HepG2 (cell line): Measurements from ENCODE around the gene CHMP1B. TPM values are rescaled to one million over a fixed set of nuclear protein-coding genes. Genes with fewer than 3 reads are reported as not detected.
A peak's percentile ranks its signal among the peaks of the same experiment; 100 is the strongest.

ENCODE experiments used
- CBX1 ChIP-seq: IDR thresholded peaks from one replicate; pipeline ENCODE4 v1.6.1; 2016; ENCODE audit warnings: antibody characterized with exemption, low read depth
- HNRNPUL1 ChIP-seq: fragments of 200-400 bp; formaldehyde crosslinking; IDR thresholded peaks from 2 replicates; pipeline ENCODE4 v1.6.1; 2017; ENCODE audit warnings: low read depth, mild to moderate bottlenecking, low read length, moderate library complexity
- KDM5A ChIP-seq: fragments of 200-600 bp; sonication (generic); IDR thresholded peaks from 2 replicates; pipeline ENCODE4 v1.7.0; 2018; ENCODE audit warnings: antibody characterized with exemption, mild to moderate bottlenecking, low read length, borderline replicate concordance
- NRL ChIP-seq: sonication (generic); formaldehyde crosslinking; IDR thresholded peaks from 2 replicates; pipeline ENCODE4 v1.5.0; 2020; ENCODE audit warnings: missing genetic modification reagents, mild to moderate bottlenecking, moderate library complexity, borderline replicate concordance
- SP1 ChIP-seq, 2 experiments: fragments of 450-650 bp in 1 of 2; sonication (generic) in 1 of 2; formaldehyde crosslinking in 1 of 2; IDR thresholded peaks; 2 replicates each; pipeline versions ENCODE4 v1.4.0 to v1.6.1; 2016 to 2020; ENCODE audit warnings: missing genetic modification reagents in 1 of 2
- STAT5B ChIP-seq: sonication (generic); formaldehyde crosslinking; IDR thresholded peaks from 2 replicates; pipeline ENCODE4 v1.4.0; 2020; ENCODE audit warnings: missing genetic modification reagents
- WIZ ChIP-seq: sonication (generic); formaldehyde crosslinking; IDR thresholded peaks from 2 replicates; pipeline ENCODE4 v1.5.1; 2020; ENCODE audit warnings: mild to moderate bottlenecking, missing genetic modification reagents
- ZFP37 ChIP-seq: sonication (generic); formaldehyde crosslinking; IDR thresholded peaks from 2 replicates; pipeline ENCODE4 v1.4.0; 2020; ENCODE audit warnings: missing genetic modification reagents, borderline replicate concordance
- ZNF558 ChIP-seq: sonication (generic); formaldehyde crosslinking; IDR thresholded peaks from 2 replicates; pipeline ENCODE4 v1.9.0; 2022; ENCODE audit warnings: mild to moderate bottlenecking, missing genetic modification reagents, borderline replicate concordance
- ZNF660 ChIP-seq: sonication (generic); formaldehyde crosslinking; IDR thresholded peaks from 2 replicates; pipeline ENCODE4 v1.5.1; 2020; ENCODE audit warnings: mild to moderate bottlenecking, low read depth, missing genetic modification reagents, borderline replicate concordance
- ZNF670 ChIP-seq: sonication (generic); formaldehyde crosslinking; IDR thresholded peaks from 2 replicates; pipeline ENCODE4 v1.8.0; 2022; ENCODE audit warnings: mild to moderate bottlenecking, missing genetic modification reagents, borderline replicate concordance
- polyA plus RNA-seq, 8 experiments: library from polyadenylated mRNA; depleted of rRNA in 3 of 8; stranded (reverse) in 7 of 8; unstranded in 1 of 8; fragments of >200 nt; fragmentation: Illumina TruSeq in 4 of 8; extraction: Trizol in 4 of 8; gene quantifications; 2 replicates each; pipeline versions ENCODE4 v1.2.1 to v1.2.3, GENCODE V29; 2011 to 2016; ENCODE audit warnings: low read depth in 4 of 8, missing spikeins in 1 of 8, mixed read lengths in 1 of 8; ENCODE audit not compliant: insufficient read depth in 1 of 8
- total RNA-seq, 5 experiments: library from RNA; depleted of rRNA; stranded (reverse); fragments of >200 nt; fragmentation: Illumina TruSeq; extraction: Trizol; gene quantifications; 2 replicates each; pipeline ENCODE4 v1.2.3, GENCODE V29; 2016; ENCODE audit warnings: low read depth in 1 of 5
- TF ChIP-seq, protein P1 (sequence below), 2 experiments: sonication (generic) in 1 of 2; formaldehyde crosslinking in 1 of 2; IDR thresholded peaks; 2 replicates each; pipeline versions ENCODE4 v1.6.1 to v1.9.0; 2014 to 2022; ENCODE audit warnings: antibody characterized with exemption in 1 of 2, borderline replicate concordance in 1 of 2, inconsistent platforms in 1 of 2, low read depth in 1 of 2, missing genetic modification reagents in 1 of 2
- TF ChIP-seq, protein P2 (sequence below): sonication (generic); formaldehyde crosslinking; IDR thresholded peaks from 2 replicates; pipeline ENCODE4 v1.8.0; 2023; ENCODE audit warnings: mild to moderate bottlenecking, missing genetic modification reagents
- TF ChIP-seq, protein P3 (sequence below): sonication (generic); formaldehyde crosslinking; IDR thresholded peaks from 2 replicates; pipeline ENCODE4 v1.4.0; 2020; ENCODE audit warnings: missing genetic modification reagents

The CHMP1B gene
- total and polyA plus RNA-seq, 2 of the 13 experiments (the other 11 are each of a cell fraction or from before 2014, with no cell fraction given): 18.8 to 20.2 TPM

DNA sequence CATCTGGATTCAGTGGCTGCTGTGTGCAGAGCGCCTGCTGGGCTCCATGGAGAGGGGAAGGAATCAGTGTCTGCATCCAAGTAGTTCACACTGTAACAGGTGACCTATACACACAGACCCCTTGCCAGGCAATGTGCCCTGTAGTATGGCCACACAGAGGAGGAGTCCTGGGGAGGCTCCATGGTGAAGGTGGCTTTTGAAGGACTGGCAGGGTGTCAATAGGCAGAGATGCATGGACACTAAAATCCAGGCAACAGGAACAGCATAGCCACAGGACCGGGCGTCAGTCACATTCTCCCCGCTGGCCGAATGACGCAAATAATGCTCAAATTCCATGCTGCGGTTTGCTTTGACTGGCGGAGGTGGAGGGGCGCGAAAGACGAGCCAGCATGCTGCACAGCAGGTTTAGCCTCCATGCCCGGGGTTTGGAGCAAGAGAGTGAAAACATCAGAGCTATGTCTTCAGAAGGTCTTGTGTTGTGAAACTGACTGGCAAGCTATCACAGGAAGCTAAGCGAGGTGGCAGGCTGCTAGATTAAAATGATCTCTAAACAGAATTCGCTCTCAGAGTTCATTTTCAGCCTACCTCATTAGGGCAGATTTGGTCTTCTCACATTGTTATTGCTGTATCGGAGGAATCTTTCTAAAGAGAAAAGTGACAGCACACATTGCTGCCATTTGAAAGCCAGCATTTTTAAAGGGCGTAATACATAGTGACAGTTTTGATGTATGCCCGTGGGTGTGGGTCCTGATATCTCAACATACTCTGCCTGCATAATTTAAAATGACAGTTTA lies 1.2 kb upstream of the CHMP1B start (continued):
- TF ChIP-seq, protein P1, sequence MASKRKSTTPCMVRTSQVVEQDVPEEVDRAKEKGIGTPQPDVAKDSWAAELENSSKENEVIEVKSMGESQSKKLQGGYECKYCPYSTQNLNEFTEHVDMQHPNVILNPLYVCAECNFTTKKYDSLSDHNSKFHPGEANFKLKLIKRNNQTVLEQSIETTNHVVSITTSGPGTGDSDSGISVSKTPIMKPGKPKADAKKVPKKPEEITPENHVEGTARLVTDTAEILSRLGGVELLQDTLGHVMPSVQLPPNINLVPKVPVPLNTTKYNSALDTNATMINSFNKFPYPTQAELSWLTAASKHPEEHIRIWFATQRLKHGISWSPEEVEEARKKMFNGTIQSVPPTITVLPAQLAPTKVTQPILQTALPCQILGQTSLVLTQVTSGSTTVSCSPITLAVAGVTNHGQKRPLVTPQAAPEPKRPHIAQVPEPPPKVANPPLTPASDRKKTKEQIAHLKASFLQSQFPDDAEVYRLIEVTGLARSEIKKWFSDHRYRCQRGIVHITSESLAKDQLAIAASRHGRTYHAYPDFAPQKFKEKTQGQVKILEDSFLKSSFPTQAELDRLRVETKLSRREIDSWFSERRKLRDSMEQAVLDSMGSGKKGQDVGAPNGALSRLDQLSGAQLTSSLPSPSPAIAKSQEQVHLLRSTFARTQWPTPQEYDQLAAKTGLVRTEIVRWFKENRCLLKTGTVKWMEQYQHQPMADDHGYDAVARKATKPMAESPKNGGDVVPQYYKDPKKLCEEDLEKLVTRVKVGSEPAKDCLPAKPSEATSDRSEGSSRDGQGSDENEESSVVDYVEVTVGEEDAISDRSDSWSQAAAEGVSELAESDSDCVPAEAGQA (IDR thresholded peaks at IDR 0.05; ENCODE audit: low read depth): no peak; the same call in 1 of the 2 replicates
- TF ChIP-seq, protein P1 (CRISPR knock-in tag; IDR thresholded peaks at IDR 0.05; ENCODE audit: borderline replicate concordance): no peak
- TF ChIP-seq ZNF660 (CRISPR knock-in tag) (no peak), ZNF670 (CRISPR knock-in tag) (no peak), SP1 (IDR thresholded peaks at IDR 0.05) (no peak), SP1 (CRISPR knock-in tag; IDR thresholded peaks at IDR 0.05) (0 out of 2 replicates have a peak, but pooled peaks have one; percentile 37), KDM5A (no peak), ZFP37 (no peak), STAT5B (CRISPR knock-in tag) (no peak), WIZ (no peak), NRL (CRISPR knock-in tag) (no peak), ZNF558 (CRISPR knock-in tag) (no peak), CBX1 (no peak), HNRNPUL1 (no peak)
- TF ChIP-seq, protein P2, sequence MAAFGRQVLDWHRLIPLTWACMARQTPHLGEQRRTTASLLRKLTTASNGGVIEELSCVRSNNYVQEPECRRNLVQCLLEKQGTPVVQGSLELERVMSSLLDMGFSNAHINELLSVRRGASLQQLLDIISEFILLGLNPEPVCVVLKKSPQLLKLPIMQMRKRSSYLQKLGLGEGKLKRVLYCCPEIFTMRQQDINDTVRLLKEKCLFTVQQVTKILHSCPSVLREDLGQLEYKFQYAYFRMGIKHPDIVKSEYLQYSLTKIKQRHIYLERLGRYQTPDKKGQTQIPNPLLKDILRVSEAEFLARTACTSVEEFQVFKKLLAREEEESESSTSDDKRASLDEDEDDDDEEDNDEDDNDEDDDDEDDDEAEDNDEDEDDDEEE: no peak
- TF ChIP-seq, protein P3, sequence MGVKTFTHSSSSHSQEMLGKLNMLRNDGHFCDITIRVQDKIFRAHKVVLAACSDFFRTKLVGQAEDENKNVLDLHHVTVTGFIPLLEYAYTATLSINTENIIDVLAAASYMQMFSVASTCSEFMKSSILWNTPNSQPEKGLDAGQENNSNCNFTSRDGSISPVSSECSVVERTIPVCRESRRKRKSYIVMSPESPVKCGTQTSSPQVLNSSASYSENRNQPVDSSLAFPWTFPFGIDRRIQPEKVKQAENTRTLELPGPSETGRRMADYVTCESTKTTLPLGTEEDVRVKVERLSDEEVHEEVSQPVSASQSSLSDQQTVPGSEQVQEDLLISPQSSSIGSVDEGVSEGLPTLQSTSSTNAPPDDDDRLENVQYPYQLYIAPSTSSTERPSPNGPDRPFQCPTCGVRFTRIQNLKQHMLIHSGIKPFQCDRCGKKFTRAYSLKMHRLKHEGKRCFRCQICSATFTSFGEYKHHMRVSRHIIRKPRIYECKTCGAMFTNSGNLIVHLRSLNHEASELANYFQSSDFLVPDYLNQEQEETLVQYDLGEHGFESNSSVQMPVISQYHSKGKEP (CRISPR knock-in tag): no peak
